GM21526 (cell line): ENCODE results near the gene ZSCAN12.

Experiments
- ATAC-seq: cut with Tn5 transposase; IDR thresholded peaks from one replicate; pipeline ENCODE4 v1.9.1; 2021; ENCODE audit warnings: moderate library complexity; ENCODE audit not compliant: unreplicated experiment, low FRiP score

ZSCAN12 gene

DNA sequence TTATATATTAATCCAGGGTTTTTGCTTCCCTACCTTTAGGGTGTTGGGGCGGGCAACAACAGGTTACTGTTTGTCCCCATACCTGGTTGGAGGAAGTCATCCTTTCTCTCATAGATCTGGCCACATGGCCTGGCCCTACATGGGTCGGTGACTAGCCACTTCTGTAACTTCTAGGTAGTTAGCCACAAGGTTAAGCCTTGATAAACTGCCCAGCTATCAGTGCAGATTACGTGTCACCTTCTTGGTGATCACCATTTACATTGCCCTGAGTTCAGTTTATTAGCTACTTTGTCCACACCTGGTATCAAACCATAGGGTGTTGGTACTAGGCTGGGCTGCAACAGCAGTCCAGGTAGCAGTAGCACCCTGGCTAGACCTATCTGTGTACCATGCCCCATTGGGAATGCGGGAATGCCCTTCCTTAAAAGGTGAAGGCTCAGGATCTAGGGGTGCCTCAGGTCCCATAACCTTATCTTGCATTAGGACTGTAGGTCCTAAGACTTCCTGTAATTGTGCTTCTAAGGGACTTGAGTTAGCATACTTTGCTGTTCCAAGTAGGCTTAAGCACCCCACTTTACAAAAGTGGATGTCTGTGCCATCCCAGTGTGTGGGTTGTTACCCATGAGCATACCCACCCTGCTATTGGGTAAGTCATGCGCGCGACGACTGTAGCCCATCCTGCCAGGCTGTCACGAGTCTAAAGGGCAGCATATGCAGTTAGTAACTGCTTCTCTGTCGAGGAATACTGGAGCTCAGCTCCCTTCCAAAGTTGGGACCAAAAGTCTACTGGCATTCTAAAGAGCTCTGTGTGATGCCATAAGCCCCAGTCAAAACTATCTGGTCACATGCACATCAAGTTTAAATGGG is 44.6 kb downstream of the ZSCAN12 start:
- no peak for ATAC-seq

DNA sequence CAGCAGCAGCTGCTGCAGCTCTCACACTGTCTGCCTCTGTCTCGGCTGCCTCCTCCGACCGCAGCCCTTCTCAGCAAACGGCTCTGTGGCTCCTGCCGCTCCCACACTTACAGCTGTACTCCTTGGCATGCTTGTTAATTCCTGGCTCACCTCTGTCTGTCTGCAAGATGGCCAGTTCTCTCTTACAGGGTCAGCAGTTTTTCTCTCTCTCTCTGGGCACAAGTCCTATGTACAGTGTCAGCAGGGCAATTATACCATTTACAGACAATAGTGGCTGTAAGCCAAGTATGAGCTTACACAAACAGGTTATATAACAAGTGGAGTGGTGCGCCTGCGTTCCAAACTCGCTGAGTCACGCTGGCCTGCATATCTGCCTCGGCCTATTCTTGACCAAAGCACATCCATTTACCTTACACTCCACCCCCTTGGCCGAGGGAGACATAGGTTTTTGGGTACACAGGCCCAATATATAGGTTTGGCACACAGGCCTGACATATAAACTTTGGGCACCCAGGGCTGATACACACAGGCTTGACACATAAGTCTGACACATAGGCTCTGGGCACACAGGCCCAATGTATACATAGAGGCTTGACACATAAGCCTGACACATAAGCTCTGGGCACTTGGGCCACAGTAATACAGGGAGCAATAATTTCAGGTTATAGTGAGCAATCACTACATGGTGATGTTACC is 45.4 kb downstream of the ZSCAN12 start:
- ATAC-seq, result no peak

DNA sequence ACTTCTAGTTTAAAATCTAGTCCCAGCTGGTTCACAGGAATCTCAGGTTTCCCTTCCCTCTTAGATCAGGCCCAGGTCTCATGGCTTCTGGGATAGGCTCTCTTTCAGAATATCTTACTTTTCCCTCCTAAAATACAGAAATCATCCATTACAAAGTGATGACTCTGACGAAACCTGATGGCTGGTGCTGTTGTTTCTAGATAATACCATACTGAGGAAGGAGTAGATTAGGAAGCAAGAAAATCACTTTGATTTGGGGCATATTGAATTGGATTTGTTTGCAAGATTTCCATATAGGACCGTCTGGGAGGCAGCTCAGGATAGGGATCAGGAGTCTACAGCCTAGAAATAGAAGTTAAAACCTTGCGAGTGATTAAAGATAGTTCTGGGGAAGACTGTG is 46.2 kb downstream of the ZSCAN12 start:
- ATAC-seq, result no peak

DNA sequence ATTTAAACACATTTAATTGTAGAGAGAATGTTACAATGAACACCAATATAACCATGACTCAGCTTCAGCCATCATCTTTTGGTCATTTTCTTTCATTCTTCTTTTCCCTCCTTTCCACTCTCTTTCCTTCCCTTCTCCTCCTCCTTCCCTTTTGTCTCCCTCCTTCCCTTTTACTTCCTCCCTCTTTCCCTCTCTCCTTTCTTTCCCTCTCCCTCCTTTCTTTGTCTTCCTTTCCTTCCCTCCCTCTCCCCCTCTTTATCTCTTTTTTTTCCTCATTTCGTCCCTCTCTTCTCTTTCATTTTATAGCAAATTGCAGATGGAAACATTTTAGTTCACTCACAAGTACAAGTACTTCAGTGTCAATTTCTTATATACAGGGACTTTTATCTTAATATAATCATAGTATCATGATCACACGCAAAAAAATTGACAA is 48.0 kb downstream of the ZSCAN12 start:
- ATAC-seq, result no peak

DNA sequence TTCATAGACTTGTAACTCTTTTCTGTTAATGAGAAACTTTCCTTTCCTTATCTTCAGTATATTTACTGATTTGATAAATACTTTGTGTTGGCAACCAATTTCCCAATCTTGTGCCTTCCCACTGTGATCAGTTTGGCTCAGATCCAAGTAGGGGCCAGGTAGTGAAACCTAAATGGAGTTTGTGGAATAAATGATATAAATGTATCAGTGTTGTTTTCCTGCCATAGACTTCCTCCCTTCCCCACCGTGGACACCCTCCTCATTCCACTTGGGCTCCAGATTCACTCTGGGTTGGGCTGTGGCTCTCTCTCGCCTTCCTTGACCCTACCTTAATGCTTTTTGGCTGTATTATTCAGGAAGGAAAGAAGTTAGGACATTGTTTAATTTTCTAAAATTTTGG is 48.5 kb downstream of the ZSCAN12 start:
- ATAC-seq, result no peak

DNA sequence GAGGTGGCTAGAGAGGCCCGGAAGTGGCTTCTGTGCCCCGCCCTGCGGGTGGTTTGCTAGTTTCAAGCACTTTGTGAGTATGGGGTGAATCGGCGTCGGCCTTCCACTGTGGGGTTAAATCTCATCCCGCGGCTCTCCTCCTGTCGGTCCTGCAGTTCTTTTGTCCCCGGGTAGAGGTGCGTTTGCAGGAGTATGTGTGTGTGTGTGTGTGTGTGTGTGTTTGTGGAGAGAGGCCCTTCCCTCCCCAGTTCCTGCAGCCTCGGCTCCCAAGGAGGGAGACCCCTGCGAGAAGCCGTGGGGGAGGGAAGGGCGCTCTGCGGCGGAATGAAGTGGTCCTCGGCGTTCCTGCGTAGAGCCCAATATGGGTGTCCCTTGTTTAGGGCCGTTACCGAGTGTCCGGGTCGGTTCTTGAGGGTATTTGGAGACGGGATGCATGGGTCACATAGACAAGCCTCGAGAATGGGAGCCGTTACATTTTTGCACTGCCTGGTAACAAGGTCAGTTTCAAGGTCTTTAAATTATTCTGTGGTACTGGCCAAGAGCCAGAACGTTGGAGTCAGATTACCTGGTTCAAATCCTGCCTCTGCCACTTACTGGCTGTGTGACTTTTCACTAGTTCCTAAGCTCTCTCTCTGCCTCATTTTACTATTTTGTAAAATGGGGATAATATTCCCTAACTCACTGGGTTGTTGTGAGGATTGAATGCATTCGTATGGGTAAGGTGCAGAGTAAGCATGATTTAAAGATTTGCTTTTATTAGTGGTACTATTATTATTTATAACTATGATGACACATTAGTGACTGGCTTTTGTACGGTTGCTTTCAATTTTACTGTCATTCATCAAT is 49.4 kb downstream of the ZSCAN12 start, which contains the start of gene ZKSCAN3:
Gene ZKSCAN3, plus strand, starts transcription at position 56 of the 846 bp plus-strand sequence. CDS start 9,640 bp downstream, outside the sequence.
- ATAC-seq, result peak; percentile 93

DNA sequence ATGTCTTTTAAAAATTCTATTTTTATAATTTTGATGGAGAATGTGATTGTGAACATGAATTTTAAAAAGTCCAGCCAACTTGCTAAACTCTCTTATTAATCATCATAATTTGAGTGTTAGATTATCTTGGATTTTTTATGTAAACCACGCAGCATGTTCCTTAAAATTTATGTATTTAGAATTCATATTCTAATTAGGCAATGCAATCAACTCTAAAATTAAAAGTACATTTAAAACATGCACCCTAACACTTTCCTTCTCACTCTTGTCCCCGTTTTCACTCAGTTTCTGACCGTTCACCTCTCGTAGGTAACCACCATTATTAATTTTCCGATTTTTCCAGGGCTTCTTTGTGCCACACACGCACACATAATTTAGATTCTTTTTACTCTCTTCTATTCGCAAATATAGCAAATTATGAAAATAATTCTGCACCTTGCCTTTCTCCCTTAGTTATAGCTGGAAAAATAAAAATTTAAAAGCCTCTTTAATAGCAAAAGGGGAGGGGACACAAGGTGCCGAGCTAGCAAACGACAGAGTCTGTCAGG is 50.1 kb downstream of the ZSCAN12 start:
- ATAC-seq, result no peak

DNA sequence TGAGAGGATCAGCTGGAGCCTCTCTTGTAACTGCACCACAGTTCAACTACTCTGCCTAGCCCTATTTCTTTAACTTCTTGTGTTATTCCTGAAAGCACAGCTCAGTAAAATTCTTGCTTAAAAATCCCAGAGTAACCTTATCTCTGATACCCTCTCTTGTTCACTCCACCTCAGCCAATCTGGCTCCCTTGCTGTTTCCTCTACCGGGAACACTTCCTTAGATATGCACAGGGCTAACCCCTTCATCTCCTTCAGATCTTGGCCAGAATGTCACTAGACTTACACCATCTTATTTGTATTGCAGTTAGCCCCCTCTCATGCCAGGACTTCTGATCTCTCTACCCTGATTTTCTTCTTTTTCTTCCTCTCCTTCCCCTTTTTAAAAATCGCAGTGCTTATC is 52.4 kb downstream of the ZSCAN12 start:
- no peak for ATAC-seq

DNA sequence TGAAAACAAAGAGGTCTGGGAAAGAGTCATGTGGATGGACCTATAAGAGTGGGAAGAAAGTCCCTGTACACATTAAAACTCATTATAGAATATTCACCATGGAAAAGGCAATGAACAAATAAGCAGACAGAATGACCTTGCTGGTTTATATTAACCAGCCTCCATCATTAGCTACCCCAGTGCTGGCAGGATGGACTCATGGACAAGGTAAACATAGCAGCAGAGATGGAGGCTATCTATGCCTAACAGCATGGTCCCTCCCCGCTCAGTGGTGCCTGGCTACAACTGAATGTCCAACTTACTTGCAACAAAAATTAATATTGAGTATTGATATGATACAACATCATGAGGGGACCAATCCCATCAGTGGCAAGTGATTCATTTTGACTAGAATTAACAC is 54.3 kb downstream of the ZSCAN12 start:
- no peak for ATAC-seq

DNA sequence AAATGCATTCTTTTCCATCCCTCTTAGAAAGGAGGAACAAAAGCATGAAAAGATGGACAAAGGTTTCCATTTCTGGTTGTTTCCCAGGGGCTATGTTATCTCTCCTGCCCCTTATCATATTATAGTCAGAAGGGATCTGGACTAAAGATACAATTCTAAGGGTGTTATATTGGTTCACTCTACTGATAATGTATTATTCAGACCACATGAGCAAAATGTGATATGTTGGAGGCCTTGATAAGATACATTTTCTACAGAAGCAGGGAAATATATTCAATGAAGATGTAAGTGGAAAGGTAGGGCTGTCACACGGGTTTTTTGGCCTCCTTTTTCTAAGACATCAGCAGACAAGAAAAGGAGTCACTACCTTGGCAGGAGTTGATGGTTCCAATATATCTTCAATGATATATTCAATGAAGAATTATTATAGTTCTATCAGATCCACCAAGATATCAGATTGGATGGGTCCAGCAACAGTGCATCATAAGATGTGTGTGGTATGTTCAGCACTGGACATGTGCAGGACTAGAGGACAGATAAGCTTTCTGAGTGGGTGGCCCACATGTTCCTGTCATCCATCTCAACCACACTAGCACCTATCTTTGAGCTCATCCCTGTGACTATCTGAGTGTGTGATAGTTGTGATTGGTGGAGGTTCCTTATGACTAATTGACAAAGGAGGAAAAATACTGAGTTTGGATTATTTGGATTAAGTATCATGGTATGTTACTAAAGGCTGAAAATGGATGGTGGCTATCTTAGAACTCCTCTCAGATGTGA is 55.5 kb downstream of the ZSCAN12 start:
- no peak for ATAC-seq

DNA sequence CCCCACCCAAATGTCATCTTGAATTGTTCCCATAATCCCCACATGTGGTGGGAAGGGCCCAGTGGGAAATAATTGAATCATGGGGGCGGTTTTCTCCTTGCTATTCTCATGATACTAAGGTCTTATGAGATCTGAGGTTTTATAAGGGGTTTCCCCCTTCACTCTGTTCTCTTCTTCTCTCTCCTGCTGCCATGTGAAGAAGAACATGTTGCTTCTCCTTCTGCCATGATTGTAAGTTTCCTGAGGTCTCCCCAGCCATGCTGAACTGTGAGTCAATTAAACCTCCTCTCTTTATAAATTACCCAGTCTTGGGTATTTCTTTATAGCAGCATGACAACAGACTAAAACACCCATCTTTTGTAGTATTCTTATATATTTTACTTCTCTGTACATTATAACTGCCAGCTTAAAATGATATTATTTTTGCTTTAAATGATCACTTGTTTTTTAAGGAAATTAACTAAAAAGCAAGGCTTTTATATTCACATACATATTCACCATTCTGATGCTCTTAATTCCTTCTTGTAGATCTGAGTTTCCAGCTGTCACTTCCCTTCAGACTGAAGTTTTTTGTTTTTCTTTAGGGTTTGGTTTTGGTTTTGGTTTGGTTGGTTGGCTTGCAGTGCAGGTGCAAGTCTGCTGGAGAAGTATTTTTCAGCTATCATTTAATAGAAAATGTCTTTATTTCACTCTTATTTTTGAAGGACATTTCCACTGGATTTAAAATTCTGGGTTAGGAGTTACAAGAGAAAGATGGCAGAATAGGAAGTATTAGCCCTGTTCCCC is 59.0 kb downstream of the ZSCAN12 start:
- ATAC-seq, result no peak

DNA sequence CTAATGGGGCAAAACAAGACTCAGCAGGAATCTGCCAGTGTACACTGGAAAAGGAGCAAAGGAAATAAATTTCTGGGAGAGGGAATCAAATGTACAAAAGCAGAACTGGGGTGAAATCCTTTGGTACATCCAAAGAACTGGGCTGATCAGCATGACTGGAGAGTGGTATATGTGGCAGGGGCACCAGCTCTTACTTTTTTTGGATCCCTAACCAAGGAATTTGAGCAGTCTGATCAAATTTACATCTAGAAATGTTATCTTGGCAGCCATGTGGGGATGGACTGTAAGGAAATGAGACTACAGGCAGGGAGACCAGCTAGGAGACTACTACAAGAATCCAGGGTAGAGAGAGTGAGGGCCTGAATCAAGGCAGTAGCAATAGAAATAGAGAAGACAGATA is 62.4 kb downstream of the ZSCAN12 start:
- no peak for ATAC-seq

DNA sequence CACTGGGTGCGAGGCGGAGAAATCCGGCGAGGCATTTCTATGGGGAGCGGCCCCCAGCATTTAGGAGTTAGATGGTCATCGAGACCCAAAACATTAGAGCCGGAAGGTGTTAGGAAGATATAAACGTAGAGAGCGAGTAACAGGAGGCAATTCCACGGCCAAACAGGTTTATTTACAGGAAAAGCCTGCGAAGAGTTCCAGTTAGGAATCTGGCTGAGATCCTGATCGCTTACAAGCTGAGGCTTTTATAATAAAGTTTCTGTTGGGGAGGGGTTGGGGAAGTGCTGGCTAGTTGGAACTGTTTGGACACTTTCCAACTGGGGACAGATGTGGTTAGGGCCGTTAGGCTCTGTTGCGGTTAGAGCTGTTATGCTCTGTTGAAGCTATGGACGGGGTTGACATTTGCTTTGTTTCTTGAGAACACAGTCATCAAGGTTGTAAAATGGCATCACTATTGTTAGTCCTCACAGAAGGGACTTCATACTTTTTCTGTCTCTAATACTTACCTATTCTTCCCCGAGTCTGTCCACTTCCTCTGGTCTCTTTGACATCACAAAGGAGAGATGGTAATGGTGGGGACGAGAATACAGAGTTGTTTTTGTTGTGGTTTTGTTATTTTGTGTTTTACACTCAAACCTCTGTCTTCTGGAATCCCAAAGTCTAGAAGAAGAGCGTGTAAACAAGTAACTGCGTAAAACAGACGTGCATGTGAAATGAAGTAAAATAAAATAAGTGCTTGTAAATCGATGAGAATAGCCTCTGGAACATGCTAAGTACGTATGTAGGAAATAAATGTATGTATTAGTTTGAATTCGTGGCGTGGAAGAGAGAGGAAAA is 63.0 kb downstream of the ZSCAN12 start:
- ATAC-seq, result no peak

DNA sequence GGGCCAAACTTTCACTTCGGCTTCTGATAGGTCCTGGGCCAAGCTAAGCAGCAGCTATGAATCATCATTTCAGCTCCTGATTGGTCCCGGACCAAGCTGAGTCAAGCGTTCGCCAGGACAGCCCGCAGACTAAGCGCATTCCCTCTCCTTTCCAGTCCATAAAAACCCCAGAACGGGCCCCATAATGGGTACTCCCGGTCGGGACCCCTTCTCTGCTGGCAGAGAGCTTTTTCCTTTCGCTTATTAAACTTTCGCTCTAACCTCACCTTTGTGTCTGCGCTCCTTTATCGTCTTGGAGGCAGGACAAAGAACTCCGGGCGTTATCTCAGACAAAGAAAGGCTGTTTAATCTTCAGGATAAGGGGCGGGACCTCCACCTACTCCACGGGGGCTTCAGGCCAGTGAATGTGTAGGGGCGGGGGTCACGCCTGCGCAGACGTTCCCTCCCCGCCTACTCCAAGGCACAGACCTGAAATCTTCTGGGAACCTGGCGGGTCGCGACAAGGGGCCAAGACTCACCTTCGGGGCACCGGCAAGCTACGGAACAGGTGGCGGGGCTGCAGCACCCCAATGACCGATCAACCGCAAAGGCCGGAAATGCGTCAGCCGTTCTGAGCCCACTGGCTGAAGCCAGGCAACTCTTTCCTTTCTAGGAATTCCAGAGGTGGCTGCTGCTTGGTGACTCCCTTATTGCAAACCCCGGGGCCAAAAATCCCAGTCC is 63.8 kb downstream of the ZSCAN12 start, which contains the start of gene ZSCAN31:
Gene ZSCAN31, minus strand, starts transcription at position 585 of the 720 bp plus-strand sequence. CDS start 6,465 bp downstream, outside the sequence.
- peak; percentile 91 for ATAC-seq

DNA sequence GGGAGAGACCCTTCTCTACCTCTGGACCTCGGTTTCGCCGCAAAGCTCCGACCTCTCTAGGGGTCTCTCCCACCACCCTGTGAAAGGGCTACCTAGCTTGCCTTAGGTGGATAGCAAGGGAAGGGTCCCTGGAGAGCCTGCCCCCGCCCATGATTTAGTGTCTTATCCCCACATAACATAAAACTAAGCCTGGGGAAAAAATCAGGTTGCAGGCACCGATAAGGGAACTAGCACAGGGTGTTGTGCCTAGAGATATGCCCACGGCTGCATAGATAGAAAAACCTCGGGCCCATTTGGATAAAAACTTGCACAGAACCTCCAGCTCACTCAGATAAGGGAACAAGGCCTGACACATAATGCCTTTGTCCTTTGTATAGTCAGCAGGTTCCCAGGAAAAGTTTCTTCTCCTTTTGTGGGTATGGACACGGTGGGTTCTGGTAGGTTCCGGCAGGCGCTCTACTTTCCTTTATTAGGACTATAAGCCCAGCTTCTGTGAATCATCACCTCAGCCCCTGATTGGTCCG is 64.4 kb downstream of the ZSCAN12 start:
- no peak for ATAC-seq

DNA sequence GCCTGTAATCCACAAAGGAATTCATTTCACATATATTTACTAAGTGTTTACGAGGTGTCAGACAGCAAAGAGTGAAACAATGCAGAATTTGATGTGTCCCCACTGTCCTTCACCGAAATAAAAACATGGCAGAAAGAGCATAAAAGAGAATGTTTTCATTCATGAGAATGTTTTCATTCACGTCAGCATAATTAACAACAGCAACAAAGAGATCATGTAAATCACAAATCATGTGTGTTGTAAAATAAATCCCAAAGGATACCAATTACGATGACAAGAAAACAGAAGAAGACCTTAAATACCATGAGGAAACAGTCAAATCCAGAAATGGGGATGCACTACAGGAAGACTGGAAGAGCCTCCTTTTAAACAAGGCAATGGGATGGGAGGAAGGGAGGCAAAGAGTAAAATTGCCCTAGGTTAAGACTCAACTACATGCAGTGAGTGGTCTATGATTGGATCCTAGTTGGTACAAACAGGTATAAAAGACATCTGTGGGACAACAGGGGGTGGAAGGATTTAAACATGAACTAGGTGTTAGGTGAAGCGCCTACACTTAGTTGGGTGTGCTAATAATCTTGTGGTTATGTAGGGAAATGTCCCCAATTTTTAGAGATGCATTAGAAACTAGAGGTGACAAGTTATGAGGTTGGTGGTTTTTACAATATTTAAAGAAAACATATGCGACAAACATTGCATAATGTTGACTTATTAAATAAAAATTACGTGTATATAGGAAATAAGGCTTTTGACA is 65.1 kb downstream of the ZSCAN12 start:
- ATAC-seq, result no peak
